GM12878 (cell line): ENCODE results near the gene LEFTY1.

Source experiments
- FOXM1 ChIP-seq: IDR thresholded peaks from 2 replicates; pipeline ENCODE4 v1.6.1; 2012; ENCODE audit warnings: low read depth, mild to moderate bottlenecking, inconsistent platforms, low read length, moderate library complexity
- NBN ChIP-seq: fragments of 450-650 bp; IDR thresholded peaks from 2 replicates; pipeline ENCODE4 v1.6.1; 2016
- PAX8 ChIP-seq: fragments of 450-650 bp; IDR thresholded peaks from 2 replicates; pipeline ENCODE4 v1.6.1; 2017; ENCODE audit warnings: mild to moderate bottlenecking, moderate library complexity
- SMAD1 ChIP-seq: fragments of 450-650 bp; IDR thresholded peaks from 2 replicates; pipeline ENCODE4 v1.6.1; 2018; ENCODE audit warnings: mild to moderate bottlenecking, low read depth; ENCODE audit not compliant: partially characterized antibody
- SMC3 ChIP-seq: IDR thresholded peaks from 2 replicates; pipeline ENCODE4 v1.6.1; 2011; ENCODE audit warnings: low read length, improper control_type of control experiment, borderline replicate concordance
- SREBF1 ChIP-seq: IDR thresholded peaks from 2 replicates; pipeline ENCODE4 v1.6.1; 2012; ENCODE audit warnings: mild to moderate bottlenecking, low read length
- ZNF622 ChIP-seq: fragments of 450-650 bp; IDR thresholded peaks from 2 replicates; pipeline ENCODE4 v1.6.1; 2017; ENCODE audit warnings: mild to moderate bottlenecking, inconsistent platforms
- TF ChIP-seq, protein P1 (sequence below): fragments of 450-650 bp; formaldehyde crosslinking; IDR thresholded peaks from 2 replicates; pipeline ENCODE4 v1.4.0; 2020; ENCODE audit warnings: mild to moderate bottlenecking, moderate library complexity
- TF ChIP-seq, protein P2 (sequence below), 3 experiments: IDR thresholded peaks in 2 of 3; conservative IDR thresholded peaks in 1 of 3; 2 replicates each; pipeline ENCODE4 v1.5.1; 2011; ENCODE audit warnings: low read depth in 3 of 3, low read length in 3 of 3, mild to moderate bottlenecking in 3 of 3, control low read depth in 2 of 3, moderate library complexity in 2 of 3, inconsistent platforms in 1 of 3, mixed read lengths in 1 of 3; ENCODE audit not compliant: control insufficient read depth in 2 of 3, insufficient read depth in 1 of 3; ENCODE audit errors: extremely low read depth in 1 of 3

DNA sequence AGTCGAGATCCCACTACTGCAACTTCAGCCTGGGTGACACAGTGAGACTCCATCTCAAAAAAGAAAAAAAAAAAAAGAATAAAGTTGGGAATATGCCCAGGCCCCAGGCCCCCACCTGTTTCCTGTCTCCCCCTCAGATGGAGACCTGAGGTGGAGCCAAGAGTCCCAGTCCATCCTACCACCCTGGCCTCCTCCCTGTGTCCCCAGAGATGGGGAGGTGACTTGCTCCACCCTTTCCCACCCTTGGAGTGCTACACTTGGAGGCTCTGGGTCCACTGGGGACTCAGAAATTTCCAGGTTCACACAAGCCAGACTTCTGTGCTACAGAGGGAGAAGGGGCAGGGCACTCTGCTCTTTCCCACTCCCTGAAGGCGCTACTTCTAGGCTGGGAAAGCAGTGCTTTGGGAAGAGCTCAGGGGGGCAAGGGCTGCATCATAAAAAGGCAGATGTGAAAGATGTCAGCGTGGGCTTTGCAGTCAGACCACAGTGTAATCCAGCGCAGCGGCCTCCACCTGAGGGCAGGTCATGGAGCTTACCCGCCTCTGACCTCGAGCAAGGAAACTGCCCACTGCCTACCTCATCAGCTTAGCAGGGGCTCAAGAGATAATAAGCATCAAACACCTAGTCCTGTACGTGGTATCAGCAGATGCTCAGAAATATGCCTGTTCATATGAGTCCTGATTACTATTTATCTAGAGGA is 20.2 kb downstream of the LEFTY1 start:
- TF ChIP-seq SMAD1 (no peak), PAX8 (no peak), NBN (no peak), ZNF622 (no peak), SREBF1 (no peak), FOXM1 (no peak), SMC3 (no peak)
- TF ChIP-seq, protein P1, sequence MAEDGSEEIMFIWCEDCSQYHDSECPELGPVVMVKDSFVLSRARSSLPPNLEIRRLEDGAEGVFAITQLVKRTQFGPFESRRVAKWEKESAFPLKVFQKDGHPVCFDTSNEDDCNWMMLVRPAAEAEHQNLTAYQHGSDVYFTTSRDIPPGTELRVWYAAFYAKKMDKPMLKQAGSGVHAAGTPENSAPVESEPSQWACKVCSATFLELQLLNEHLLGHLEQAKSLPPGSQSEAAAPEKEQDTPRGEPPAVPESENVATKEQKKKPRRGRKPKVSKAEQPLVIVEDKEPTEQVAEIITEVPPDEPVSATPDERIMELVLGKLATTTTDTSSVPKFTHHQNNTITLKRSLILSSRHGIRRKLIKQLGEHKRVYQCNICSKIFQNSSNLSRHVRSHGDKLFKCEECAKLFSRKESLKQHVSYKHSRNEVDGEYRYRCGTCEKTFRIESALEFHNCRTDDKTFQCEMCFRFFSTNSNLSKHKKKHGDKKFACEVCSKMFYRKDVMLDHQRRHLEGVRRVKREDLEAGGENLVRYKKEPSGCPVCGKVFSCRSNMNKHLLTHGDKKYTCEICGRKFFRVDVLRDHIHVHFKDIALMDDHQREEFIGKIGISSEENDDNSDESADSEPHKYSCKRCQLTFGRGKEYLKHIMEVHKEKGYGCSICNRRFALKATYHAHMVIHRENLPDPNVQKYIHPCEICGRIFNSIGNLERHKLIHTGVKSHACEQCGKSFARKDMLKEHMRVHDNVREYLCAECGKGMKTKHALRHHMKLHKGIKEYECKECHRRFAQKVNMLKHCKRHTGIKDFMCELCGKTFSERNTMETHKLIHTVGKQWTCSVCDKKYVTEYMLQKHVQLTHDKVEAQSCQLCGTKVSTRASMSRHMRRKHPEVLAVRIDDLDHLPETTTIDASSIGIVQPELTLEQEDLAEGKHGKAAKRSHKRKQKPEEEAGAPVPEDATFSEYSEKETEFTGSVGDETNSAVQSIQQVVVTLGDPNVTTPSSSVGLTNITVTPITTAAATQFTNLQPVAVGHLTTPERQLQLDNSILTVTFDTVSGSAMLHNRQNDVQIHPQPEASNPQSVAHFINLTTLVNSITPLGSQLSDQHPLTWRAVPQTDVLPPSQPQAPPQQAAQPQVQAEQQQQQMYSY, result no peak
- TF ChIP-seq, protein P2, sequence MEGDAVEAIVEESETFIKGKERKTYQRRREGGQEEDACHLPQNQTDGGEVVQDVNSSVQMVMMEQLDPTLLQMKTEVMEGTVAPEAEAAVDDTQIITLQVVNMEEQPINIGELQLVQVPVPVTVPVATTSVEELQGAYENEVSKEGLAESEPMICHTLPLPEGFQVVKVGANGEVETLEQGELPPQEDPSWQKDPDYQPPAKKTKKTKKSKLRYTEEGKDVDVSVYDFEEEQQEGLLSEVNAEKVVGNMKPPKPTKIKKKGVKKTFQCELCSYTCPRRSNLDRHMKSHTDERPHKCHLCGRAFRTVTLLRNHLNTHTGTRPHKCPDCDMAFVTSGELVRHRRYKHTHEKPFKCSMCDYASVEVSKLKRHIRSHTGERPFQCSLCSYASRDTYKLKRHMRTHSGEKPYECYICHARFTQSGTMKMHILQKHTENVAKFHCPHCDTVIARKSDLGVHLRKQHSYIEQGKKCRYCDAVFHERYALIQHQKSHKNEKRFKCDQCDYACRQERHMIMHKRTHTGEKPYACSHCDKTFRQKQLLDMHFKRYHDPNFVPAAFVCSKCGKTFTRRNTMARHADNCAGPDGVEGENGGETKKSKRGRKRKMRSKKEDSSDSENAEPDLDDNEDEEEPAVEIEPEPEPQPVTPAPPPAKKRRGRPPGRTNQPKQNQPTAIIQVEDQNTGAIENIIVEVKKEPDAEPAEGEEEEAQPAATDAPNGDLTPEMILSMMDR (IDR thresholded peaks at IDR 0.05 in 2 of 3, conservative IDR thresholded peaks at IDR 0.05 in 1 of 3; ENCODE audit: control insufficient read depth in 2 of 3, extremely low read depth in 1 of 3, insufficient read depth in 1 of 3, low read depth in 3 of 3, low read length in 3 of 3), result no peak
